C1 segment of cervical spinal cord (tissue), 14 donors: ENCODE results near the gene KIDINS220.

Source experiments
- DNase-seq, 14 donors: peaks; one replicate each; lab custom pipeline; 2025; lab: John Stamatoyannopoulos, UW

KIDINS220 gene

DNA sequence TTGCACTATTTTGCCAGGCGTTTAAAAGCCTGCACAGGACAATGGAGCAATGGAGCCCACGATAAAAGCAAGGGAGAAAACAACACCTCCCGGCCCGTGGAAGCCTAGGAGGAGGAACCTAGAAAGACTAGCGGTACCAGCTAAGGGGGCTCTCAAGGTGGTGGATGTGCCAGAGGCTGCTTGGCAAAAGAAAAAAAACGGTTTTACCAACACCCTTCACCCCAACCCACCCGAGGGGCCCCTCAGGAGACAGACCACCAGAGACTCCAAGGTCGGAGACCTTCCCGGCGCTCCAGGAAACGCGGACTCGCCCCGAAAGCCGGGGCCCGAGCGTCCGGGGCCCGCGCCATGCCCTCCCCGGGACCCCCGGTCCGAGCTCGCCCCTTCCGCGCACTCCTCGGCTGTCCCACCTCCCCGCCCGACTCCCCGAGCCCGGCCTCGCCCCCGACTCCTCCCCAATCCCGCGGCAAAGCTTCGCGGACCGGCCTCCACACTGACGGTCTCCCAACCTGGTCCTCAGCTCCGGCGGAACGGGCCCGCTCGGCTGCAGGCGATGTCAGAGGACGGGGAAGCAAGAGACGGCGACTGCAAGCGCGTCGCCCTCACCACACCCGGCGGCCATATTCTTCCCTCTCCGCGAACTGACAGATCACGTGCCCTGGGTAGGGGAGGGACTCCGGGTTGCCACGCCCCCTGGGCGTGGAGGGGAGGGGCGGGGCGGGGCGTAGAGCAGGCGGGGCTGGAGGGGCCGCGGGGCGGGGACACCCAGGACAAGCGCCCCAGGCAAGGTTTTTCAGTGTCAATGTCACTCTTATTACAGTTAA, at the start of gene KIDINS220:
TSS of gene KIDINS220 (minus strand) at position 643 of the 824 bp plus-strand sequence. CDS start 10,520 bp downstream, outside the sequence.
- DNase-seq, result peak; percentile 37 to 94 (median 83)

DNA sequence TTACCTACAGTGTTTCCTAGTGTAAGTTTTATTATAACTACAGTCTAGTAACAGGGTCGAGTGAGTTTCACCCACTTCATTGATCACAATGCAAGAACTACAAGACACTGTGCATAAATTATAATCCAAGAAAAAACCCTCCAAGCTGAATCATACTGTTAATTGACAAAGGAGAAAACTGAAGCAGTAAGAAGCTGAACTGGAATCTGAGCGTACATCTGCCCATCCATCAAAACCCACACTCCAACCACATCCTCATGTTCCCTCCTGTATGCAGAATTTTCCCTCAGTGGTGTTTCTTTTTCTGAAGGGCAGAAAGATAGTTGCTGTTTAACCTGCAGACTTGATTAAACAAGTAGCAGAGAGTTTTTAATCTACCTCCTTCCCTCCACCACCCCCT, 49.5 kb upstream of the KIDINS220 start:
- DNase-seq, result no peak

DNA sequence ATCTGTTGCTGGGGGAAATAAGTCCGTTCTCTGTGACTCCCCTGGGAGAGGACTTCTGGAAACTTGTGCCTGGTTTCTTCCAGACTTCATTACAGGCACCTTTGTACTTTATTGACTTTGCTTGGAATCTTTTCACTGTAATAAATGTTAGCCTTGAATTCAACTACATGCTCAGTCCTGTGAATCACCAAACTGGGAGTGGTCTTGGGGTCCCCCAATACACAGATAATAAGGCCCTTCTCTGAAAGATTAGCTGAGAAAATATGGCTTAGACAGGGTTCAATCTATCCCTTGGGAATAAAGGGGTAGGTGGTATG, 48.7 kb upstream of the KIDINS220 start:
- DNase-seq, result no peak

DNA sequence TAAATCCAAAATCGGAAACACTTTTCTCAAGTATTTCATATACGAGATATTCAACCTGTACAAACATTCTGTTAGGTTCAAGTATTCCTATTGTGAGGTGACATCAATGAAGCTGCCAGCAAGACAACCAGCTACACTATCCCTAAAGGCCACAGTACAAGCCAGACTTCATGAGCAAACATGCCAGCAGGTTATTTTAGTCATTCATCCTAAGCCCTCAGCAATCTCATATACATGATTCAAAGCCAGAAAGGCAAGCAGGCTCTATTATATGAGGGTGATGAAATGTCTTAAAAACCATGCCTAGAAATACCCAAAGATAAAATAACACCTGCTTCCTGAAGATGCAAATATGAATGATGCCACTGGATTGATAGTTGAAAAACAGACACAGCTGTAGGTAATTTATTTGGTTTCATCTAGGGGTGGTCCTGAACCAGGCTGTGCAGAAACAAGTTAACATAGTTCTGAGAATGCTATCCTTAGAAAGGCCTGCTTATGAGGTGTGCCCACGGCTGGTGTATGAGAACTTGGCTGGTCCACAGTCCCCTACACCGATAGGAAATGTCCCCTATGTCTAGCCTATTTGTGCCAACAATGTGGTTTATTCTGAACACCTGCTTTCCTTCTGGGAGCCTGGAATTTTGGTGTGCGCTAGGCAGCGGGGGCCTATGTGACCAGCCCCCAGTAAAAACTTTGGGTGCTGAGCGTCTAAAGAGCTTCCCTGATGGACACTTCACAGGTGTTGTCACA, 48.2 kb upstream of the KIDINS220 start:
- no peak for DNase-seq

DNA sequence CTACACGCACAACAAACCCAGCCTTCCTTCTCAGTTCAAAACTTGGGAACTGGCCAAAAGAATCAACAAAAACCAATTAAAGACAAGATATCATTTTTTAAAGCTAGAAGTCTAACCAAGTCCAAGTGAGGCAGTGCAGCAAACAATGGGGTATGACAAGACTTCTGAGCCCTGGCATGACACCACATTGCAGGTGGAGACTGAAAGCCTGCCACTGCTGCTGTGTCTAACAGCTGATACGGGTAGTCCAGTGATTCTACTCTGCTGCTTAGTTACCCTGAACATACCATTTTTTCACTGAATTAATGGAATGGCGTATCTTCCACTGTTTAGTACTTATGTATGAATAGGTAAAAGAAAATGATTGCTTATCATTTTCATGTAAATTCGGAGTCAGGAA, 47.4 kb upstream of the KIDINS220 start:
- DNase-seq, result no peak

DNA sequence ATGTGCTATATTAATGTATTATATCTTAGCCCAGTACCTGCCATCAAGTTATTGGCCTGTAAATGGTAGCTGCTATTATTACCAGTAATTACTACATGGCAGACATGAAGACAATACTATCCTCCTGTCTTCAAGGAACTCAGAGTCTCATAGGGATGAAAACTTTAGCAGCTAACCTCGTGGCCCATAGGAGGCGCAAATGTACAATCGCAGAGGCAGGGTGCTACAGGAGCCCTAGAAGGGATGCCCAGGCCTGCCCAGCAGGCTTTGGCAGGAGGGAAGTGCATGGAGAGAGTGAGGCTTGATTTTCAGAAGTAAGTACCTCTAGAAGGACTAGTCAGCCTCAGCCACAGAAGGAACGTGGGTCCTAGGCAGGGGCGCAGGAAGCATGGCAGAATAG, 44.7 kb upstream of the KIDINS220 start:
- DNase-seq, result peak in 1 of 14 donors; percentile 9

DNA sequence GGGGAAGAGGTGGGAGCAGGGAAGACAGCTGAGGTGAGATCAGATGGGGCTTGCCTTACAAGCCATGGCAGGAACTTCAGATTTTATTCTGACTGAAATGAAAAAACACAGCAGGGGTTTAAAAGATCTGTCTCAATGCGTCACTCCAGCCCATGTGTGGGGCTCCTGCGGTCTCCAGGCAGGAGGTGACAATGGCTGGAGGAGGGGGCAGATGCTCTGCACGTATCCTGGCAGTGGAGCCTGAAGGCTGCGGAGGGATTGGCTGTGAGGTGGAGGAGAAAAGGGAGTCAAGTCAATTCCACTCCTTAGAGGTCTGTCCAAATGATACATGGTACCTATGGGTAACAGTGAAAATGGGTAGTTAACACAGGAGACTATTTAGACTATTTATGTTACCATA, 40.5 kb upstream of the KIDINS220 start:
- DNase-seq, result no peak

DNA sequence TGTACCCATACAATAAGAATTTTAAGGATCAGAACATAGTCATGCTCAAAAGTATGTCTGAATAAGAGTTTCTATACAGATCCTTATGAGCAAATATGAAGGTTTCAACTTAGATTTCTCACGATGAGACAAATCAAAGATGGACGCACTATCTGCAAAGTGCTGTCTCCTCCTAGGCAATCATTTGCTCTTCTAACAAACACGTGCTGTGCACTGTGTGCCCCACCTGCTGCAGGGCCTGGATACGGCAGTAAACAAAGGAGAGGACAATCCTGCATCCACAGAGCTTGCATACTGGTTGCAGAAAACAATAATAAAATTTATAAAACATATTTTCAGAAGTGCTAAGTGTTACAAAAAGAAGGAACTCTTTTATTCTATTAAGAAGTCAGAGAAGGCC, 39.9 kb upstream of the KIDINS220 start:
- DNase-seq, result no peak

DNA sequence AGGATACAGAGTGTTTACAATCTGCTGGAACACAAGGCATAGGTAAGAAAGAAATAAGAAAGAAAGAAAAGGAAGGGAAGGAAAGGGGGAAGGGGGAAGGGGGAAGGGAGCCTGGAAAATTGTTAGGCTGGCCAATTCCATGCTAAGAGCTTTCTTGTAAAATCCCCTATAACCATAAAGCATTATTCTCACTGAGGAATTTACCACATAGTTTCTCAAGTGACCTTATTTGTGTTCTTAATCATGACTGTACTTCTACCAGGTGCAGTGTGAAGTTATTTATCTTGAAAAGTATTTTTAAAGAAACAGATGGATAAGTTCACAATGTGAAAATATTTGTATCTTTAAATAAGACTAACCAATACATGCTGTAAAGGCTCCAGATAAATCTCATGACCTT, 39.2 kb upstream of the KIDINS220 start:
- DNase-seq, result no peak

DNA sequence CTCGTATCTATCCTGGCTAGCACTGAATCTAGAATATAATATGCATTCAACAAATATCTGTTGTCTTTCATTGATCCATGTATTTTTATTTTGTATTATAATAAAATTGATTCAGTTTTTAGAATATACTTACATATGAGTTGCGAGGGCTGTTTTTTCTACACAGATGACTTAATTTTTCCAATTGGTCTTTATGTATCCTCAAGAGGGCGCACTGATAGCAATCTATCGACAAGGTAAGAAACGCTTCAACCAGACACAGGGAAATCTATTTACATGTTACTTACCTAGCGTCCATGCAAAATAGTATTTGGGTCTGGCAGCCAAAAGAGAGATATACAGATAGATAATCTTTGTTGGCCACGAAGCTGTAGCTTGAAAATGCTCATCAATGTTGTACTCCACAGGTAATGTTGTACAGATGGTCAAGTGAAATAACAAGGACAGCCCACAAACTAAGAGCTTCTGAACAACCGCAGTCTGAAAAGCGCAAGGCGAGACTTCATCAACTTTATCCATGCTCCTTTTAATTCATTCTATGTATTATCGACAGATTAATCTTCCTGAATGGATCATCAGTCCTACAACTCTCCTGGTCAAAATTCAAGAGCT, 35.5 kb upstream of the KIDINS220 start:
- DNase-seq, result peak in 1 of 14 donors; percentile 13

DNA sequence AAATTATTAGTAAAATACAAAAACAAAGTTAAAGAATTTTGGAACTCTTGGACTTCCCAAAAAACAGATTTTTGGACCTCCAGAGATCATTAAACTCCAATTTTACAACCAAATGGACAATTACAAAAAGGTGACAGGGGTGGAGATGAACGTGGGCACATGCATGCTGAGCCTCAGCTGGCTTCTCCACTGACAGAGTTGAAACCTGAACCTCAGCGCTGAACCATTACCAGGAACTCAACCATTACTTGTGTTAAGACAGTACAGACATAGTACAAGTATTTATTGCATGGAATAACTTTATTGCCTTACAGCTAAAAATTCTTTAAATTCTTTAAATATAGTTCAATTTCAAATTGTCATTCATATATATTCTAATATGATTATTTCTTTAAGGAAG, 33.0 kb upstream of the KIDINS220 start:
- no peak for DNase-seq

DNA sequence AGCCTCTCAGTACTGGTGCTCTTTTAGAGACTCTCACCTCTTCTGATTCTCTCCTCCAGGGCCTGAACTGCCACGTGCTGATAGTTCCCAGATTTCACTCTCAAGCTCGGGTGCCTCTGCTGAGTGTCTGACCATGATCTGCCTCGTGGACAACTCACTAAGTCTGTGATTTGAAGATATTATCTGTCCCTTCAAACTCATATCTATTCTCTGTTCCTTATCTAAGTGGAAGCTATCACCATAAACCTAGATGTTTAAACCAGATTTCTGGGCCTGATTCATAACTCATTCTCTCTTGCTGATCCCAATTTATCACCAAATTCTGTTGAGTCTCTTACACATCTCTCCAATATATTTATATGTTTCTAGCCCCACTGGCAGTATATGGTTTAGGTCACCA, 29.9 kb upstream of the KIDINS220 start:
- no peak for DNase-seq

DNA sequence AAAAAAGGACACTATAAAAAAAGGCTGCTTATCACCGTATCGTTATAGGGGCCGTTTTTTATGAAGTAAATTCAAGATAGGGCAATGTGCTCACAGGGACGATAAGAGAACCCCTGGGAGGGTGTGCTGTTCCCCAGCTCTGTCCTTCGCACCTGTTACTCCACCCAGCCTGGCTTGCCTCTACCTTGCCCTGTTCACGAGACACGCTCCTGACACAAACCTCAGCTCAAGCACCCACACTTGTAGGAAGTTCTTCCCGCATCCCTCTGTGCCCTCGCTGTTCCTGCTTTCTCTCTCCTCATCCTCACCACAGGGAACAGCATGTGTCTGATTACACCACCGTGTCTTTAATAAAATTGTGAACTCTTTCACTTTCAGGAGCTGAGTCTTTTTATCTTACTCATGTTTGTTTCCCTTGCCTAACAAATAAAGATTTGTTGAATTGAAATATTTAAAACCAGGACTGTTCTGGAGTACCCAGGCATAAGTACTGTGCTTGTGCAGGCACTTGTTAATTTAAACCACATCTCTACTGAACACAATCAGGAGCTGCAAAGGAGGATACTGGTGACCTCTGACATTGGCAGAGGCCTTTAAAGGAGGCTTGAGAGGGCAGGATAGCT, 26.0 kb upstream of the KIDINS220 start:
- no peak for DNase-seq

DNA sequence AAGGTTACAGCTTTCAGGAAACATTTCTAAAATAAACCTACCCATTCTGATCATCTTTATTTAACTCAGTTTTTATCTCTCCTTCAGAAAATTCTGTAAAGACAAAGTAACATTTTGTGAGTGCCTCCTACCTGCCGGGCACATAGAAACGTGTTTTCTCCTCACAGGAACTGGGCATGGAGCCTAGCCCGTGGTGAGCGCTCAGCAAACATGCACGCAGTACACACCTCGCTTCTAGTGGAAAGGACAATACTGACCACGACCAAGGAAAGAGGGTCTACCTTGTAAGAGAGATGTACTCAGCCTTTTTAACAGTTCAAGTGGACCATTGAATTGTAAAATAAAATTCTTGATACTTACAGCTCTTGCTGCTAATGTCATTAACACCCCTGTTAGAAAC, 24.8 kb upstream of the KIDINS220 start:
- no peak for DNase-seq

DNA sequence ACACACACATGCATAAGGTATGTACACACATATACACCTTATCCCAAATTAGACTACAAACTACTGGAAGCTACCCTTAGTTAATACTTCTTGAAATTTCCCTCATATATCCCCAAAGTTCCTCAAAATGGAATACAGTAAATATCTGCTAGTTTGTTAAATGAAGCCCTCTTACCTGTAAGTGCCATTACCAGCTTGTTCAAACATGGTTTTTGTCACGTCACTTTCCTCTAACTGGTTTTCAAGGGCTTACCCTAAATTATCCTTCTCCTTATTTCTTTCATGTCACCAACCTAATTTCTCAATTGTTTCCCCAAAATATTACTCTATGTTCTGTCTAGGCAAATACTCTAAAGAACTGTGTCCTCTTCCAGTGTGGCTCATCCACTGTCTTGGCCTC, 24.4 kb upstream of the KIDINS220 start:
- DNase-seq, result no peak

DNA sequence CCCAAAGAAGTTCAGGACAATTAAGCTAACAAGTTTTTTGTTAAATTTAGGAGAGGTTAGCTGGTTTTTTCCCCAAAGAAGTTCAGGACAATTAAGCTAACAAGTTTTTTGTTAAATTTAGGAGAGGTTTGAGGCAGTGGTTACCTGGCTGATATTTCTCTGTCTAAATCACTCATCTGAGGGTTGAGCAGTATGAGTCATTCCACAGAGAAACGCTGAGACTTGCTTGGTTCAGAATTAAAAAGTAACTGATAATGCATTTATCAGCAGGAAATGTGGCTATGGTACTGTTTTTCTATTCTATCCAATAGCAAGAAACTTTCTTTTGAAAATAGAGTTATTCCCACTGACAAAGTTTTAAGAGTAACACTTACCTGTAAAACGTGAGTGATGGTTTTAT, 22.8 kb upstream of the KIDINS220 start:
- DNase-seq, result no peak

DNA sequence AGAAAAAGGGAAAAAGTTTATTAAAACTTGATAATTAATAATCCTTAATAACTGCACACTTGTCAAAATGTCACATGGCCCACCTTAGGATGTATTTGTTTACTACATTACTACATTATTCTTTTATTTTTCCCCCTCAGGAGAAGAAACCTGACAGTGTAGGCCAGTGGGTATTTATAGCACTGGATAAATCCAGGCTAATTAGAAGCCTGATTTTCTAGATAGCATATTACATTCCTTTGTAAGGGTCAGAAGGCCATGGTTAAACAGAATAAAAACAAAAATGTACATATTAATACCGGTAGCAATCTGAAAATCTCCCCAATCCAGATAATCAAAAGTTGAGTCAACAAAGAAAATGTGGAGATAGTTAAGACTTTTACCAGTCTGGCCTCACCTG, 21.5 kb upstream of the KIDINS220 start:
- no peak for DNase-seq

DNA sequence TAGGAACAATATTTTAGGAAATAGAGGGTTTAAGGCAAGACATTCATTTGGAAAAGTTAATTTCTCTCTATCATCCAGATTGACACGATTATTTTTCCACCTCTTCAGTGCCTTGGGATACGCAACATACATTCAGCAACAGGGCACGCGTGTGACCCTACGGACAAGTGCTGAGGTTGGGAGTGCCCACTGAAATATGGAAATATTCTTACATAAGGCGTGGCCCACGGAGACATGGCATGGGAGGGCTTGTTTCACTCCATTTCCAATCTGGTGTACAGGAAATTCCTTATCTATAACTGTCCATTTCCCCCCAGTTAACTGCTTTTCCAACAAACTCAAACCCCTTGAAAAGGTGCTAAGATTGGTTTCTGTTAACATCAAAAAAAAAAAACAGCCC, 20.9 kb upstream of the KIDINS220 start:
- no peak for DNase-seq

DNA sequence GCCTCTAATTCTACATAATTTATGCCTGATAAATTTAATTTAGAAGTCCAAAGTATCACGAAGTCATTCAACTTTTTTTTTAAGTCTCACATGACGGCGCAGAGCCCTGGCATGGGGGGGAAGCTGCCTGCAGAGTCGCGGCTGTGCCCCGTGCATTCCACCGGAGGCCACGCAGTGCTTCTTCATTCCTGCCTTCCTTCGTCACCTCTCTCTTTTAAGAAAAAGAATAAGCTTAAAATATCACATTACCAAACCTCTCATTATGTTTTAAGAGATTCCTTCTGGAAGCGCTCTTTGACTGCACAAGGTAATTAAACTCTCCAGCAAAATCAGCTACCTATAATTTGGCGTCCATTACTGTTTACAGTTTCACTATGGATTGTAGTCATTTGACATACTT, 20.3 kb upstream of the KIDINS220 start:
- DNase-seq, result no peak

DNA sequence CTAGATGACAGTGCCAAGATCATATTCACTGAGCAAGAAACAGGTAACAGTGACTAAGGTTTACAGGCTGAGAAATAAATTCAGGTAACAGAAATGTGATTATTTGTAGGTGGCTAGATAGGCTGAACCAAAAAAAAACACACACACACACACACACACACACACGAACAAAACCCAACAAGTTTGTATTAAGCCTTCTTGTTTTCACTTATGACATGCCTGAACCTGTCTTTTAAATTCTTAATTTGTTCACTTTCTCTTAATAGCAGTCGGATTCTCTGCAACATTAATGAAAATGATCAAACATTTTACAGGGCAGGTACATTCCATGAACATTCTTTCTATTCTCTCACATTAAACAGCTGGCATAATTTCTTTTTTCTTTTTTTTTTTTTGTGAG, 18.8 kb upstream of the KIDINS220 start:
- DNase-seq, result no peak

DNA sequence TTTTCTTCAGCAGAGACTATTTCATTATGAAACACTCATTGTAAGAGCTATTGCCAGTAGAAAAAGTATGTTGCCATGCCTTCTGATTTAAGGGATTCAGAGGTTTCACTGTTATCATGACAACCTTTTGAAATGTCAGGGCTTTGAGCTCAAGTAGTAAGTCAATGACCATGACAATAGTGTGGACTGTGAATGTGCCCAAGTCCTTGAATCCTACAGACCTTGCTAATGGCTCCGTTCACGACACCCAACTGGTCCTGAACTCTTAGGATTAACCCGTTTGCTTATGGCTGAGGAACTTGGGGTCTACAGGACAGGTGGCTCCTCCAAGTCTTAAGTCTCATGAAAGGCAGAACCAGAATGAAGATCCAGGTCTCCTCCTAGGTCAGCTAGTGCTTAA, 17.6 kb upstream of the KIDINS220 start:
- DNase-seq, result no peak

DNA sequence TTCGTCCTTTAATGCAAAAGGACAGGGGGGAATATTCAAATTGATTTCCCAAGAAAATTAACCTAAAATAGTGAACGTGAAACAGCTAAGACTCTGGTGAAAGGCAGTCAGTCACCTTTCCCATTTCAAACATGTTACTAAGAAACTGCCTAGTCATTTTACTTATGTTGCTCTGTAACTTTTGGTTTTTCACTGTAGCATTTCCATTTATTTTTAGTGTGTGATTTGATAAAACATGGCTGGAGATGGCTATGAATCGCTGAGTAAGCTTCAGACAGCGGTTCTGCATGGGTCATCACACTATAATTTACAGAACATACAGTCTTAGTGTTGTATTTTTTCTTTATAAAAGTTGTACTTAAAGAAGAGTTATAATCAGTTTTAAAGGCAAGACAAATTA, 16.0 kb upstream of the KIDINS220 start:
- no peak for DNase-seq
